ENCODE measurements around the gene STK24. TPM values are rescaled to one million over a fixed set of nuclear protein-coding genes. Genes with fewer than 3 reads are reported as not detected.
"Not testable (repeated sequence)": the region's sequence is repeated elsewhere in the genome, so short reads cannot be mapped to it uniquely, and the experiment has no call there.

The STK24 gene
- total RNA-seq, 1 donor from 2014 or later, result 139 TPM

DNA sequence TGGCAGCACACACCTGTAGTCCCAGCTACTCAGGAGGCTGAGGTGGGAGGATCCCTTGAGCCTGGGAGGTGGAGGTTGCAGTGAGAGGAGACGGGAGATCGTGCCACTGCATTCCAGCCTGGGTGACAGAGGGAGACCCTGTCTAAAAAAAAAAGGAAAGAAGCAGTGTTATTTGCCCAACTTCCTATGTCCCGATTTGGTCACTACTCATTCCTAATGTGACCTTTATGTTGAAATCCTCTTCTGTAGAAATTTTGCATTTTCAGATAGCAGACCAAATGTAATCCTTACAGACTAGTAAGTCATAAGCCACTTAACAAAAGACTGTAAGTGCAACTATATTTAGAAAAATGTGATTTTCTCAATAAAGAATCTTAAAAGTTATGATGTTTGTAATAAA is 18.2 kb upstream of the STK24 start:
- Mint-ChIP-seq H3K4me3 (ENCODE audit: unreplicated experiment) (no peak overlapping the region), H3K4me1 (ENCODE audit: unreplicated experiment) (peaks cover 14% of the 10 kb centered on the region), H3K27ac (ENCODE audit: unreplicated experiment) (no peak overlapping the region), H3K27me3 (ENCODE audit: unreplicated experiment) (no peaks in the 10 kb centered on the region), H3K9me3 (ENCODE audit: unreplicated experiment) (peaks cover 6% of the 10 kb centered on the region), H3K36me3 (ENCODE audit: unreplicated experiment) (no peaks in the 10 kb centered on the region)
- TF ChIP-seq, protein P1, sequence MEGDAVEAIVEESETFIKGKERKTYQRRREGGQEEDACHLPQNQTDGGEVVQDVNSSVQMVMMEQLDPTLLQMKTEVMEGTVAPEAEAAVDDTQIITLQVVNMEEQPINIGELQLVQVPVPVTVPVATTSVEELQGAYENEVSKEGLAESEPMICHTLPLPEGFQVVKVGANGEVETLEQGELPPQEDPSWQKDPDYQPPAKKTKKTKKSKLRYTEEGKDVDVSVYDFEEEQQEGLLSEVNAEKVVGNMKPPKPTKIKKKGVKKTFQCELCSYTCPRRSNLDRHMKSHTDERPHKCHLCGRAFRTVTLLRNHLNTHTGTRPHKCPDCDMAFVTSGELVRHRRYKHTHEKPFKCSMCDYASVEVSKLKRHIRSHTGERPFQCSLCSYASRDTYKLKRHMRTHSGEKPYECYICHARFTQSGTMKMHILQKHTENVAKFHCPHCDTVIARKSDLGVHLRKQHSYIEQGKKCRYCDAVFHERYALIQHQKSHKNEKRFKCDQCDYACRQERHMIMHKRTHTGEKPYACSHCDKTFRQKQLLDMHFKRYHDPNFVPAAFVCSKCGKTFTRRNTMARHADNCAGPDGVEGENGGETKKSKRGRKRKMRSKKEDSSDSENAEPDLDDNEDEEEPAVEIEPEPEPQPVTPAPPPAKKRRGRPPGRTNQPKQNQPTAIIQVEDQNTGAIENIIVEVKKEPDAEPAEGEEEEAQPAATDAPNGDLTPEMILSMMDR (IDR thresholded peaks at IDR 0.05), result no peak
- no peak for DNase-seq (ENCODE audit: extremely low spot score, unreplicated experiment)

DNA sequence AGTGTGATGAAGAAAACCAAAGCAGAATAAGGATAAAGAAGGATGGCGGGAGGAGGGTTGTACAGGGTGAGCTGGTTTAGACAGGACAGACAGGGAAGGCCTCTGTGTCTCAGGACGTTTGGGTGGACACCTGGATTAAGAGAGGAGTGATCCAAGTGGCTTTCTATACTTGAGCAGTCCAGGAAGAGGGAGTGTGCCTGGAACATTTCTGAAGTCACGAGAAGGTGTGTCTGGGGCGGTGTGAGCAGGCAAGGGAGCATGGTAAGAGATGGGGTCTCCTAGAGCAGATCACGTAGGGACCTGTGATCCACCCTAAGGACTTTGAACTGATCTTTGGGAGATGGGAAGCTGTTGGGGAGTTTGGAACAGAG is 15.4 kb upstream of the STK24 start:
- no peak overlapping the region for H3K4me3 Mint-ChIP-seq (ENCODE audit: unreplicated experiment)
- H3K4me1 Mint-ChIP-seq (ENCODE audit: unreplicated experiment), result peaks cover 4% of the 10 kb centered on the region
- H3K36me3 Mint-ChIP-seq (ENCODE audit: unreplicated experiment), result no peaks in the 10 kb centered on the region
- no peaks in the 10 kb centered on the region for H3K27me3 Mint-ChIP-seq (ENCODE audit: unreplicated experiment)
- no peak overlapping the region for H3K27ac Mint-ChIP-seq (ENCODE audit: unreplicated experiment)
- TF ChIP-seq, protein P1 (IDR thresholded peaks at IDR 0.05), result no peak
- peaks cover 11% of the 10 kb centered on the region for H3K9me3 Mint-ChIP-seq (ENCODE audit: unreplicated experiment)
- DNase-seq (ENCODE audit: extremely low spot score, unreplicated experiment), result peak; percentile 27

DNA sequence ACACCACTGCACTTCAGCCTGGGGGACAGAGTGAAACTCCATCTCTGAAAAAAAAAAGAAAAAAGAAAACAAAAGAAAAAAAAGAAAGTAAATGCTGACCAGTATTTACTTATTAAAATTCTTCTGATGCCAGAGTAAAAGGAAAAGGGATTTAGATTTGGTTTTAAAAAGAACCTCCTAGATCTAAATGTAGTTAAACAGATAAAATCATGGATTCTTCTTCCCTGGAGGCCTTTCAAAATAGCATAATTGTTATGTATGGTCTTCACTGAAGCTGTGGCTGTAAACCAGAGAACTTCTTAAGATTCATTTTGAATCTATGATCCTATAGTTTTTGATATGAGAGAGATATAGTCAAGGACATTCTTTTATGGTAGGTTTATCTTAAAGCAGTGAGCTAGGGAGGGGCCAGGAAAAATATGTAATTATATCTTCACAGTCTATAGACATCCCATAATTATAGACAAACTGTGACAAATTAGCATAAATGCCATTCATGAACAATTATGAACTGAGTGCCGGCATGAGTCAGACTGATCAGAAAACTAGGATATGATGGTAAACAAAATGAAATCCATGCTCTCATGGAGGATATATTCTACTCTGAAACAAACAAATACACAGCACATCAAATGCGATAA is 14.9 kb upstream of the STK24 start:
- no peak overlapping the region for H3K4me3 Mint-ChIP-seq (ENCODE audit: unreplicated experiment)
- H3K4me1 Mint-ChIP-seq (ENCODE audit: unreplicated experiment), result peaks cover 4% of the 10 kb centered on the region
- no peaks in the 10 kb centered on the region for H3K36me3 Mint-ChIP-seq (ENCODE audit: unreplicated experiment)
- no peak for DNase-seq (ENCODE audit: extremely low spot score, unreplicated experiment)
- H3K27me3 Mint-ChIP-seq (ENCODE audit: unreplicated experiment), result no peaks in the 10 kb centered on the region
- TF ChIP-seq, protein P1 (IDR thresholded peaks at IDR 0.05), result no peak
- no peak overlapping the region for H3K27ac Mint-ChIP-seq (ENCODE audit: unreplicated experiment)
- H3K9me3 Mint-ChIP-seq (ENCODE audit: unreplicated experiment), result peaks cover 11% of the 10 kb centered on the region

DNA sequence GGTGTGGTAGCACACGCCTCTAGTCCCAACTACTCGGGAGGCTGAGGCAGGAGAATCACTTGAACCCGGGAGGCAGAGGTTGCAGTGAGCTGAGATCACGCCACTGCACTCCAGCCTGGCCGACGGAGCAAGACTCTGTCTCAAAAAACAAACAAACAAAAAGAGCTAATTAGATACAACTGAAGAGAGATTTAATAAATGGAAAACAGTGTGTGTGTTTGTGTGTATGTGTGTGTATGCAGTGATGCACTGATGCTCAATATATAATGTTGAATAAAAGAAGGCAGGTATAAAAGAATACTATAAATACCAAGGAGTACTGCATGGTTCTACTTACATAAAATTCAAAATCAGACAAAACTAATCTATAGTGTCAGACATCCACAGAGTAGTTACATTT is 13.6 kb upstream of the STK24 start:
- not testable (repeated sequence) for H3K27ac Mint-ChIP-seq (ENCODE audit: unreplicated experiment); H3K4me3 Mint-ChIP-seq (ENCODE audit: unreplicated experiment); H3K36me3 Mint-ChIP-seq (ENCODE audit: unreplicated experiment); H3K4me1 Mint-ChIP-seq (ENCODE audit: unreplicated experiment); H3K27me3 Mint-ChIP-seq (ENCODE audit: unreplicated experiment)
- H3K9me3 Mint-ChIP-seq (ENCODE audit: unreplicated experiment), result peaks cover 11% of the 10 kb centered on the region
- DNase-seq (ENCODE audit: extremely low spot score, unreplicated experiment), result peak; percentile 8

DNA sequence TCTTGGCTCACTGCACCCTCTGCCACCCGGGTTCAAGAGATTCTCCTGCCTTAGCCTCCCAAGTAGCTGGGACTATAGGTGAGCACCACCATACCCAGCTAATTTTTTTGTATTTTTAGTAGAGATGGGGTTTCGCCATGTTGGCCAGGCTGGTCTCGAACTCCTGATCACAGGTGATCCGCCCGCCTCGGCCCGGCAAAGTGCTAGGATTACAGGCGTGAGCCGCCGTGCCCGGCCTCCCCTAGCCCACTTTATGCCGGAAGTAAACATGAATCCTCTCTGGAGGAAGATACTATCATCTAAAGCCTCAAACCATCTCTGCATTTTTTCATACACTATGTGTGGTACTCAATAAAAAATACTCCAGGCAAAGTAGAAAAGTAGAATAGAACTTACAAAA is 12.6 kb upstream of the STK24 start:
- not testable (repeated sequence) for H3K27ac Mint-ChIP-seq (ENCODE audit: unreplicated experiment); H3K4me3 Mint-ChIP-seq (ENCODE audit: unreplicated experiment); H3K36me3 Mint-ChIP-seq (ENCODE audit: unreplicated experiment); H3K27me3 Mint-ChIP-seq (ENCODE audit: unreplicated experiment)
- Mint-ChIP-seq H3K4me1 (ENCODE audit: unreplicated experiment) (peaks cover 15% of the 10 kb centered on the region), H3K9me3 (ENCODE audit: unreplicated experiment) (peaks cover 11% of the 10 kb centered on the region)
- peak; percentile 63 for DNase-seq (ENCODE audit: extremely low spot score, unreplicated experiment)

DNA sequence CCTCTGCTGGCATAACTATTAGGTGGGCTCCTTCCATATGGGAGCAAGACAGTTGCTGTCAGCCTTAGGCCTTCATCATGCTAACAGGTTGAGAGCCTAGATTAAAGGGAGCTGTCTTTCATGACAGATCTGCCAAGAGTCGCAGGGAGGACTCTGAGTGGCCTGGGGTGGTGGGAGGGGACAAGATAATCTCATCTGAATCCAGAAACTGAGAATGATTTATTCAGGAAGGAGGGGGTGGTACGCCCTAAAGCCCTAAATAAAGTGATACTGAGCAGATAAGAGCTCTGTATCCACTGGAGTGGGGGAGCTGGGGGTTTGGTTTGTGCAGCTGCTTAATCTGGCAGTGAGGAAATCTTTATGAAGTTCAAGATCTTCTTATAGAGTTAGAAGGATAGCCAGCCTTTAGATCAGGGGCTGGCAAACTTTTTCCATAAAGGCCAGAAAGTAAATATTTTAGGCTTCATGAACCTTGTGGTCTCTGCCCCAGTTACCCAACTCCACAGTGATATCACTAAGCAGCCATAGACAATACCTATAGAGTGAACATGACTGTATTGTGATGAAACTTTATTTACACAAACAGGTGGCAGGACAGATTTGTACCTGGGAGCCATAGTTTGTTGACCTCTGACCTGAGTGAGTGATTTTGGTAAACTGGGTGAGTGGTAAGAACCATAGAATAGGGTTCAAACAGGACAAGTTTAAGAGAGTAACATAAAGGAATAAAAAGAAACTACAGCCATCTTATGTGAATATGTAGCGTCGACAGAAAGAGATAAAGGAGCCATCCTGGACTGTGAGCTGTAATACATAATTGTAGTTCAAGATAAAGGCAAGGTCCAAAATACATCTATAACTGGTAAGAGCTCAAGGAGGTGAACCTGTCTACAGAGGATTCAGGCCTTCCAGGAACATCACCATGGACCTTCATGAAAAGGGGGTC is 9.8 kb upstream of the STK24 start:
- Mint-ChIP-seq H3K4me3 (ENCODE audit: unreplicated experiment) (no peak overlapping the region), H3K27ac (ENCODE audit: unreplicated experiment) (no peak overlapping the region)
- TF ChIP-seq, protein P1 (IDR thresholded peaks at IDR 0.05), result no peak

More for the DNA sequence above, 9.8 kb upstream of the STK24 start:
- no peaks in the 10 kb centered on the region for H3K36me3 Mint-ChIP-seq (ENCODE audit: unreplicated experiment)
- peaks cover 11% of the 10 kb centered on the region for H3K9me3 Mint-ChIP-seq (ENCODE audit: unreplicated experiment)
- peak; percentile 53 for DNase-seq (ENCODE audit: extremely low spot score, unreplicated experiment)
- H3K4me1 Mint-ChIP-seq (ENCODE audit: unreplicated experiment), result peaks cover 28% of the 10 kb centered on the region
- no peaks in the 10 kb centered on the region for H3K27me3 Mint-ChIP-seq (ENCODE audit: unreplicated experiment)

Data from osteocyte (in vitro differentiated cells).